Measurements from ENCODE around the gene MAP4K2.

GRCh38 chr11:64776425-64776824, 26.6 kb downstream of the MAP4K2 start:
- TF ChIP-seq TEAD4 (IDR thresholded peaks at IDR 0.05; ENCODE audit: low read length) (no peak), TEAD4 (CRISPR knock-in tag; IDR thresholded peaks at IDR 0.05; ENCODE audit: borderline replicate concordance) (no peak), NR2F6 (CRISPR knock-in tag; IDR thresholded peaks at IDR 0.05) (no peak), MNT (conservative IDR thresholded peaks at IDR 0.05) (no peak), PATZ1 (CRISPR knock-in tag; IDR thresholded peaks at IDR 0.05; ENCODE audit: borderline replicate concordance) (no peak), HDAC6 (IDR thresholded peaks at IDR 0.05; ENCODE audit: low read depth, low read length) (no peak)
- TF ChIP-seq, protein P1, sequence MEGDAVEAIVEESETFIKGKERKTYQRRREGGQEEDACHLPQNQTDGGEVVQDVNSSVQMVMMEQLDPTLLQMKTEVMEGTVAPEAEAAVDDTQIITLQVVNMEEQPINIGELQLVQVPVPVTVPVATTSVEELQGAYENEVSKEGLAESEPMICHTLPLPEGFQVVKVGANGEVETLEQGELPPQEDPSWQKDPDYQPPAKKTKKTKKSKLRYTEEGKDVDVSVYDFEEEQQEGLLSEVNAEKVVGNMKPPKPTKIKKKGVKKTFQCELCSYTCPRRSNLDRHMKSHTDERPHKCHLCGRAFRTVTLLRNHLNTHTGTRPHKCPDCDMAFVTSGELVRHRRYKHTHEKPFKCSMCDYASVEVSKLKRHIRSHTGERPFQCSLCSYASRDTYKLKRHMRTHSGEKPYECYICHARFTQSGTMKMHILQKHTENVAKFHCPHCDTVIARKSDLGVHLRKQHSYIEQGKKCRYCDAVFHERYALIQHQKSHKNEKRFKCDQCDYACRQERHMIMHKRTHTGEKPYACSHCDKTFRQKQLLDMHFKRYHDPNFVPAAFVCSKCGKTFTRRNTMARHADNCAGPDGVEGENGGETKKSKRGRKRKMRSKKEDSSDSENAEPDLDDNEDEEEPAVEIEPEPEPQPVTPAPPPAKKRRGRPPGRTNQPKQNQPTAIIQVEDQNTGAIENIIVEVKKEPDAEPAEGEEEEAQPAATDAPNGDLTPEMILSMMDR (IDR thresholded peaks at IDR 0.05 in 2 of 3, conservative IDR thresholded peaks at IDR 0.05 in 1 of 3; ENCODE audit: insufficient read depth in 2 of 3, low read depth in 1 of 3, low read length in 3 of 3) = no peak

Measured in K562 (cell line).